ENCODE data around the gene MACF1.

DNA sequence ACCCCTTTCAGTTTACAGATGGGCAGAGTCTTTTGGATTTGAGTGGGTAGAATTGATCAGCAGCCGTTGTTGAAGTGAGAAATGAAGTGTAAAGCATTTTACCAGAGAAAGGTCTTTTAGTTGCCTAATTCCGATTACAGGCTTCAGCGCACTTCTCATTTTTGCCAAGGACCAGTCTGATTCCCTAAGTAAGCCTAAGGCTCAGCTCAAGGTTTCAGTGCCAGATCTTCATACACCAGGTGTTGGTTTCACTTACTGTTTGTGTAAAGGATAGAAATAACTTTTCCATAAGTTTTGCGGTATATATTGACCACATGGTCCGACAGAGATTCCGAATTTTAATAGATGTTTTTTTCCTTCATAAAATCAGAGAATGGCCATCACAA is 203.0 kb downstream of the MACF1 start:
- TF ChIP-seq, protein P1, sequence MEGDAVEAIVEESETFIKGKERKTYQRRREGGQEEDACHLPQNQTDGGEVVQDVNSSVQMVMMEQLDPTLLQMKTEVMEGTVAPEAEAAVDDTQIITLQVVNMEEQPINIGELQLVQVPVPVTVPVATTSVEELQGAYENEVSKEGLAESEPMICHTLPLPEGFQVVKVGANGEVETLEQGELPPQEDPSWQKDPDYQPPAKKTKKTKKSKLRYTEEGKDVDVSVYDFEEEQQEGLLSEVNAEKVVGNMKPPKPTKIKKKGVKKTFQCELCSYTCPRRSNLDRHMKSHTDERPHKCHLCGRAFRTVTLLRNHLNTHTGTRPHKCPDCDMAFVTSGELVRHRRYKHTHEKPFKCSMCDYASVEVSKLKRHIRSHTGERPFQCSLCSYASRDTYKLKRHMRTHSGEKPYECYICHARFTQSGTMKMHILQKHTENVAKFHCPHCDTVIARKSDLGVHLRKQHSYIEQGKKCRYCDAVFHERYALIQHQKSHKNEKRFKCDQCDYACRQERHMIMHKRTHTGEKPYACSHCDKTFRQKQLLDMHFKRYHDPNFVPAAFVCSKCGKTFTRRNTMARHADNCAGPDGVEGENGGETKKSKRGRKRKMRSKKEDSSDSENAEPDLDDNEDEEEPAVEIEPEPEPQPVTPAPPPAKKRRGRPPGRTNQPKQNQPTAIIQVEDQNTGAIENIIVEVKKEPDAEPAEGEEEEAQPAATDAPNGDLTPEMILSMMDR (conservative IDR thresholded peaks at IDR 0.05): no peak
- TF ChIP-seq EZH2 (IDR thresholded peaks at IDR 0.05; ENCODE audit: low read depth): no peak

Measured in PC-9 (cell line).